Ecto neural progenitor cell (in vitro differentiated cells): ENCODE data around the gene OR52A1.
"Not testable (repeated sequence)": the region's sequence is repeated elsewhere in the genome, so short reads cannot be mapped to it uniquely, and the experiment has no call there.

Experiments used
- DNase-seq: peaks from one replicate; pipeline ENCODE4 v3.0.0-alpha.2; 2018; ENCODE audit warnings: low spot score

The OR52A1 gene

GRCh38 chr11:5154657-5155056 is at the start of gene OR52A1:
Gene OR52A1 (minus strand): TSS chr11:5154757. CDS start chr11:5152369, 2,388 bp downstream.
- no peak for DNase-seq

GRCh38 chr11:5203366-5203765 is 48.8 kb upstream of the OR52A1 start:
- DNase-seq, result no peak

GRCh38 chr11:5200582-5200981 is 46.0 kb upstream of the OR52A1 start, which contains the start of gene OR51V1:
Gene OR51V1 (minus strand): TSS chr11:5200682. CDS start chr11:5200682, 0 bp downstream.
- DNase-seq, result no peak

- DNase-seq, result no peak
Observed at GRCh38 chr11:5198285-5198684, 43.7 kb upstream of the OR52A1 start.

- DNase-seq, result no peak
Observed at GRCh38 chr11:5197536-5197935, 43.0 kb upstream of the OR52A1 start.

GRCh38 chr11:5196731-5197130 is 42.2 kb upstream of the OR52A1 start:
- no peak for DNase-seq

- DNase-seq, result no peak
Observed at GRCh38 chr11:5196067-5196466, 41.5 kb upstream of the OR52A1 start.

GRCh38 chr11:5192738-5193137 is 38.2 kb upstream of the OR52A1 start:
- DNase-seq, result no peak

- no peak for DNase-seq
Observed at GRCh38 chr11:5188201-5188600, 33.6 kb upstream of the OR52A1 start.

- no peak for DNase-seq
Observed at GRCh38 chr11:5178046-5178837, 23.7 kb upstream of the OR52A1 start.

GRCh38 chr11:5174934-5175333 is 20.4 kb upstream of the OR52A1 start:
- no peak for DNase-seq

GRCh38 chr11:5171856-5172255 is 17.3 kb upstream of the OR52A1 start:
- no peak for DNase-seq

- not testable (repeated sequence) for DNase-seq
Observed at GRCh38 chr11:5165898-5166297, 11.3 kb upstream of the OR52A1 start.

- DNase-seq, result not testable (repeated sequence)
Observed at GRCh38 chr11:5164807-5165206, 10.2 kb upstream of the OR52A1 start.

- not testable (repeated sequence) for DNase-seq
Observed at GRCh38 chr11:5161045-5161444, 6.5 kb upstream of the OR52A1 start.

- DNase-seq, result not testable (repeated sequence)
Observed at GRCh38 chr11:5160217-5160616, 5.7 kb upstream of the OR52A1 start.

GRCh38 chr11:5159806-5160205 is 5.2 kb upstream of the OR52A1 start:
- no peak for DNase-seq

GRCh38 chr11:5153574-5154431 is 754 bp downstream of the OR52A1 start:
- no peak for DNase-seq

GRCh38 chr11:5151713-5152153 is 2.8 kb downstream of the OR52A1 start:
- DNase-seq, result no peak

GRCh38 chr11:5144206-5144605 is 10.4 kb downstream of the OR52A1 start:
- DNase-seq, result not testable (repeated sequence)

- DNase-seq, result no peak
Observed at GRCh38 chr11:5137996-5138395, 16.6 kb downstream of the OR52A1 start, which contains the start of gene OR52A5. Gene OR52A5 (minus strand): TSS chr11:5138356. CDS start chr11:5132642, 5,714 bp downstream.

GRCh38 chr11:5137014-5137413 is 17.5 kb downstream of the OR52A1 start:
- no peak for DNase-seq

GRCh38 chr11:5136261-5136660 is 18.3 kb downstream of the OR52A1 start:
- no peak for DNase-seq
